HEK293 (cell line): ENCODE results near the gene BEX1.

Experiments
- CTCF ChIP-seq: fragments of 450-650 bp; formaldehyde crosslinking; IDR thresholded peaks from 2 replicates; pipeline ENCODE4 v1.5.1; 2016; ENCODE audit warnings: missing biosample characterization, missing genetic modification characterization
- REST ChIP-seq: fragments of 450-650 bp; formaldehyde crosslinking; IDR thresholded peaks from 2 replicates; pipeline ENCODE4 v1.5.1; 2016; ENCODE audit warnings: missing biosample characterization, missing genetic modification characterization
- SALL2 ChIP-seq: fragments of 450-650 bp; formaldehyde crosslinking; IDR thresholded peaks from 2 replicates; pipeline ENCODE4 v1.5.0; 2017; ENCODE audit warnings: missing biosample characterization, mild to moderate bottlenecking, missing genetic modification characterization, borderline replicate concordance
- ZNF10 ChIP-seq: fragments of 450-650 bp; formaldehyde crosslinking; IDR thresholded peaks from 2 replicates; pipeline ENCODE4 v1.5.1; 2017; ENCODE audit warnings: missing biosample characterization, missing genetic modification characterization
- ZNF23 ChIP-seq: fragments of 450-650 bp; formaldehyde crosslinking; IDR thresholded peaks from 2 replicates; pipeline ENCODE4 v1.5.1; 2016; ENCODE audit warnings: missing biosample characterization, missing genetic modification characterization, borderline replicate concordance
- ZNF561 ChIP-seq: fragments of 450-650 bp; IDR thresholded peaks from 2 replicates; pipeline ENCODE4 v1.5.1; 2018; ENCODE audit warnings: missing biosample characterization, missing genetic modification characterization, borderline replicate concordance
- ZNF830 ChIP-seq: fragments of 450-650 bp; IDR thresholded peaks from 2 replicates; pipeline ENCODE4 v1.5.0; 2018; ENCODE audit warnings: missing biosample characterization, missing genetic modification characterization, low read depth, mild to moderate bottlenecking, moderate library complexity

- TF ChIP-seq ZNF10 (no peak), SALL2 (tag by site-specific recombination) (no peak), CTCF (tag by site-specific recombination) (no peak), ZNF23 (tag by site-specific recombination) (no peak), REST (tag by site-specific recombination) (no peak), ZNF830 (tag by site-specific recombination) (no peak), ZNF561 (tag by site-specific recombination) (no peak)
These were observed at the start of gene BEX1 for GRCh38 chrX:103063918-103064434.
